NCI-H1105 treated with DMSO at 0.1 percent for 48 hours (cell line): ENCODE results near the gene LCMT2.

Experiments used
- DNase-seq: peaks from one replicate; lab custom pipeline; 2025; lab: John Stamatoyannopoulos, UW

The LCMT2 gene

GRCh38 chr15:43275740-43276562, 54.4 kb downstream of the LCMT2 start:
- no peak for DNase-seq

GRCh38 chr15:43274136-43274535, 56.2 kb downstream of the LCMT2 start:
- DNase-seq: no peak
